HG03571 (cell line): ENCODE data around the gene TUG1.

Source experiments
- ATAC-seq: cut with Tn5 transposase; IDR thresholded peaks from one replicate; pipeline ENCODE4 v1.9.1; 2021; ENCODE audit not compliant: unreplicated experiment

Gene TUG1

DNA sequence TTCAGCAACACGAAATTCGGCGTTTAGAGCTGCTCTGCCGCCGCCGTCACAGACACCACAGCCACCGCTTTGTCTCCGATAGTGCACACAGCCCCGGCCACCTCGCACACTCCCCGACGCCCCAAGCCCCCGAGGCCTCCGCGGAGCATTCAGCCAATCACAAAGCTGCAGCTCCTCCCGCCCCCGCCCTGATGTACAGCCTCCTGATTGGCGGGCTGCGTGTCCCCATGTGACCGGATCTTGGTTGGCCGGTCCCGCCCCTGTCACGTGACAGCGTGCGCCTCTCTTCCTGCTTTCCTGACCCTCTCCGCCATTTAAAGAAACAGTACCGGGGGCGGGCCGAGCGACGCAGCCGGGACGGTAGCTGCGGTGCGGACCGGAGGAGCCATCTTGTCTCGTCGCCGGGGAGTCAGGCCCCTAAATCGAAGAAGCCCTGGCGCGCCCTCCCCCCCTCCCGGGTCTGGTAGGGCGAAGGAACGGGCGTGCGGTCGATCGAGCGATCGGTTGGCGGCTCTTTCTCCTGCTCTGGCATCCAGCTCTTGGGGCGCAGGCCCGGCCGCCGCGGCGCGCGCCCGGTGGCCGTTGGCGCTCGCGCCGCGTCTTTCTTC is at the start of gene TUG1:
TUG1 (plus strand) TSS at position 342 of the 608 bp plus-strand sequence.
- peak; percentile 89 for ATAC-seq

DNA sequence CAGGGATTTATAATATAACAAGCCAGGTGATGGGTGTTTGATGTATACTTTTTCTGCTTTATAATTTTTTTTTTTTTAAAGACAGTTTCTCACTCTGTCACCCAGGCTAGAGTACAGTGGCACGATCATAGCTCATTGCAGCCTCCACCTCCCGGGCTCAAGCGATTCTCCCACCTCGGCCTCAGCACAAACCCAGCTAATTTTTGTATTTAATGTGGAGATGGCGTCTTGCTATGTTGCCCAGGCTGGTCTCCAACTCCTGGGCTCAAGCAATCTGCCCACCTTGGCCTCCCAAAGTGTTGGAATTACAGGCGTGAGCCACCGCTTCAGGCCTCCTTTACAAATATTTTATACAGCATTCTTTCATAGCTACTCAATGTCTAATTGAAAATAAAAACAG is 49.1 kb upstream of the TUG1 start:
- no peak for ATAC-seq

DNA sequence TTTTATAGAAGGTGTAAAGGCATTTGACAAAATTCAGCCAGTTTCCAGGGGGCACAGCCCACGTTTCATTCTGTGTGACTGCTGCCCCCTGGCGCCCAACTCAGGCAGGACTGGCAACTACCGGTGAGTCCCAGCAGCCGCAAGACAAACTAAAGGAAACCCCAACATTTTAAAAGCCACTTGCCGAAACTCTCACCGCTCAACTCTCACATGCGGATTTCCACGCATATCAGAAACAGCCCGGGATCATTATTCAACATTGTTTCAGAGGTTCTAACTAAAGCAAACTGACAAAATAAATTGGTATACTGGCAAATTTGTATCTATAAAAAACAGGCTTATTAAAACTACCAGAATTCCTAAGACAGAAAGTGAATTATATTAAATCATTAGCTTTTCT is 48.7 kb upstream of the TUG1 start:
- ATAC-seq: no peak

GRCh38 chr22:30921108-30921507 is 48.0 kb upstream of the TUG1 start:
- no peak for ATAC-seq

DNA sequence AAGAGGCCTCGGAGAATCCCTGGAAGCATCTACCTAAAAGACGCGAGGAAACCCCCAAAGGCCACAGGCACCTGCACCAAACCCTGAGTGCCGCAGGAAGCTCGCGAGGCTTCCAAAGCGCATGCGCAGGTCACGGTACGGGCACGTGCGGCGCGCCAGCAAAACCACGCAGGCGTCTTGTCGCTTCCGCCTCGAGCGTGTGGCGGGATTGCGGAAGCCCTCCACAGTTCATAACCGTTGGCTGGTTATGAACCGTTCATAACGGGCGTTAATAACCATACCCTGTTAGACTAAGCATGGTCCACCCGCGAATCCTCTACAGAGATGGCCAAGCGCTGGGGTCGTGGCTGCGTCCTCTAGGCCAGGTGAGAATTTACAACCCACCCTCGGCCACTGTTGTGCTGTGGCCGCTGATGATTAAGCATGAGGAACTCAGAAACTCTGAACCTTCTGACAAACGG is 46.9 kb upstream of the TUG1 start:
- no peak for ATAC-seq

GRCh38 chr22:30923168-30923900 is 45.7 kb upstream of the TUG1 start:
- no peak for ATAC-seq

DNA sequence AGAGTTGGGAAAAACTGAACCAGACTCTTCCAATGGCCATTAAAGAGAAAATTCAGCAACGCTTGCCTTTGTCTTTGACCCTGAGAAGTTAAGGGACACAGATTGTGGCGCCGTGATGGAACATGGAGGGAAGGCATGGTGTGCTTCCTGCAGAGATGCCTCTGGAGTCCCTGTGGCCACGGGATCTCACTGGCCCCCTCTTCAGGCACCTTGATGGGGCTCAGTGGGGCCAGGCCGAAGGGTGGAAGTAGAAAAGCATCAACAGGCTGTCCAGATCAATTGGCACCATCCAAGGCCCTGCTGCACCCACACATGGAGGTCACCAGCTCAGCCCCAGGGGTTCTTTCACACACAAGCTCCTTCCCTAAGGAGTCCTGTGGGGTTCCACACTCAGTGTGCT is 43.4 kb upstream of the TUG1 start:
- no peak for ATAC-seq

DNA sequence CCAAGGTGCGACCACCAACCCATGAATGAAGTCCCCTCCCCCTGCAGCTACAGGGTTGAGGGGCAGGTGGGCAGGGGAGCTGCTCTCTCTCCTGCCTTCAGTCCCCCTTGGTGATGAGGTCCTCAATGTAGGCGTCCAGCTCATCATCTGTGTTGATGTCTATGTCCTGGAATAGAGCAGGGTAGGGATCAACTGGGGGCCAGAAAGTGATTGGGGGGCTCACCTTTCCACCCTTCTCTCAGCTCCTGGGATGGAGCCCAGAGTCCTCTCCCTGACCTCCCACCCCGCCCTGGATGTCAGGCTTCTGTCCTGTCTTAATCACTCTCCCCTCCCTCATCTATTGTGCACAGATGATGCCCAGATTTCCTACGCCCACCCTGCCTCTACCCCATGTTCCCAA is 42.4 kb upstream of the TUG1 start:
- no peak for ATAC-seq

GRCh38 chr22:30927806-30928205 is 41.3 kb upstream of the TUG1 start:
- ATAC-seq: no peak

- no peak for ATAC-seq
These were observed 40.7 kb upstream of the TUG1 start for GRCh38 chr22:30928401-30928800.

DNA sequence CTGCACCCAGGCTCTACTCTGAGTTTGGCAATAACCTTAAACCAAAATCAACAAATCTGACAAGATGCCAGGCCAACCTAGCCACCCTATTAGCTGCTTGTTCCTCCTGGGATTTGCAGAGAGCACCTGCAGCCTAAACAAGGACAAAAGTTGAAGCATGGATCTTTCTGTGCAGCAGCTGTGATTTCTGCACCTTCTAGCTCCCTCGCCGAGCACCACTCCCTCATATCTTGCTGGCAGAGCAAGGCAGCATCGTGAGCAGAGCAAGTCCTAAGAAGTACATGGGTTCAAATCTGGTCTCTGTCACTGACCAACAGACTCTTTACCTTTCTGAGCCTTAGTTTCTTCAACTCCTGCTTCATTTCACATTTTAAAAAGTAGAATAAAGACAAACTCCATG is 38.8 kb upstream of the TUG1 start:
- no peak for ATAC-seq

GRCh38 chr22:30931541-30932300 is 37.3 kb upstream of the TUG1 start:
- ATAC-seq: no peak

GRCh38 chr22:30932661-30933060 is 36.4 kb upstream of the TUG1 start:
- no peak for ATAC-seq

DNA sequence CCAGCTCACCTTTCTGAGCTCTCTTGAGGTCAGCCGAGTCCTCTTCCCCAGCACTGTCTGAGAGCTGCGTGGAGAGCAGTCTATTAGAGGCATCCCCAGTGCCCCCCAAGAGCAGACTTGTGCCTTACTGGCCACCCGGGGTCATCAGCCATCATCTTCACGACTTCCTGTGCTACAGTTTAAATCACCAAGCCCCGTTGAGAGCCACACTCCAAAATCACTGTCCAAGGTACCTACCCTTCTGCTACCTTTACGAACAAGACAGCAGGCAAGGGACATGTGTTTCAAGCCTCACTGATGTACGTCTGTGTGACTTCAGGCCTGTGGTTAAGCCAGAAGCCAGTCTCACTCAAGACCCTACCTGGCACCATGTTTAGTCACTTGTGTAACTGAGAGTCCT is 35.6 kb upstream of the TUG1 start:
- no peak for ATAC-seq

DNA sequence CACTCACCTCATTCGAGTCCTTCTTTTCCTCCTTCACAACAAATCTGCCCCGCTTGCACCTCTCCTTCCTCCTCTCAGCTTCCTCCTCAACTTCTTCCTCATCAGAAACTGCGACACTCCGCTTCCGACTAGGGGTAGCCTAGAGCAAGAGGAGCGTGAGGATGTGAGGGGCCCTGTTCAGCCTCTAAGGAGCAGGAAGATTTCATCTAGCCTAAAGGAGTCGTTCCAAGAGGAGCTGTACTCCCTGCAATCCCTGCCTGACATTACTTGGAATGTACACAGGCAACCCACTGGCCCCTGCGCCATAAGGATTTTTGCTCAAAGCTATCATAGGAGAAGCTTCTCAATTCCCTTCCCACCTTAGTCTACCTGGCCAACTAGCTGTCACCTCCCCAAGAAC is 35.0 kb upstream of the TUG1 start:
- no peak for ATAC-seq

DNA sequence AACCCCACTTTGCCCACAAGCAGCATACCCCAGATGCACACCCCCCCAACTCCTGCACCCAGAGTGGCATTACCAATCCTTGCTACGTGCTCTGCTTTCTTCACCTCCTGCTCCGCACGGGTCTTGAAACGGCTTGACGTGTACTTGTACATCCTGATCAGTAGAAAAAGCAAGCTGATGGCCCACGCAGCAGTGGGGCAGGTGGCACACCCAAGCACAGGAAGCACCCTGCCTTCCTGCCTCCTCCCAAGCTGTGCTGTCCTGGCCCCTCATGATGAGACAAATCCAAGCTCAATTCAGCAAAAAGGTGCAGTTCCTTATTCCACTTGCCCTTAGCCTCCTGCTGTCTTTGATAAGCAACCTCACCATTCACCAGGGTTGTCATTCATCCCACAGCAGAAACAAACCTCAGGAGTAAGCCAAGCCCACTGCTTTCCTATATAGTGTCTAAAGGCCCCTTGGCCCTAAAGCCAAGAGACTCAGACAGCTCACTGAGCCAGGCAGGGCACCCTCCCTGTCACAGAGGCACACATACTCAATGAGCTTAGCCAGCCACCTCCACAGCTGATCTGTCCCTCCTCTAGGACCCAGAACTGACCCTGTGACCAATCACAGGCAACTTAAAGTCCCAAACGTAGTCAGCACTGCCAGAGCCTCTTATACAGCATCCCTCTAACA is 28.2 kb upstream of the TUG1 start:
- ATAC-seq: no peak

DNA sequence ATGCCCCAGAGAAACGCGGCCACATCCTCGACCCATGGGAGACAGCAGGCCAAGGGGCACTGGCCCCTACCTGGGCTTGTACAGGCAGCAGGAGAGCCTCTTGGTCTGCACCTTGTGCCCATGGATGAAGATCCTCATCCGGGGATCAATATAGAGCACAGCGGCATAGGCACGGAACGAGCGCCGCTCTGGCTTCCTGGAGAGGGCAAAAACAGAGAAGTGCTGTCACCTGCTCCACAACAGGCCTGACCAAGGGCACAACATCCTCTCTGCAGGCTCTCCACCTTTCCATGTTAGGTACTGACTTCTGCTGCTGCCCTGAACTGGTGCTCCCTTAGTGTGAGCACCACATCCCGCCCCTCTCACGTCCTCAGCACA is 27.7 kb upstream of the TUG1 start:
- no peak for ATAC-seq

DNA sequence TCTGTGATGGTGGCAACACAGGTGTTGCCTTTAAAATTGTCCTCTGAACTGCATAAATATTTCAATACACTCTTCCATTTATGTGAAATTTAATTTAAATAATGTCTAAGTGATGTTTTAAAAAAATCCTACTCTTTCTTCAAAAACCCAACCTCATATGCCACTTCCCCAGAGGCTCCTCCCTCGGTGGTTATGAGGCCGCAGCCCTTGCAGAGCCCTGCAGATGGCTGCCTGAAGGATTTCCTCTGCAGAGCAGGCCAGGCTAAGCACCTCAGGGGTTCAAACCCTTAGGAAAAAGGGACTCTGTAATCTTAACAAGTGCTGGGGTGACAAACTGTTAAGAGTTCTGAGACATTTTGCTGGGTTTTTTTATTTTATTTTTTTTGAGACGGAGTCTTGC is 25.7 kb upstream of the TUG1 start:
- no peak for ATAC-seq

GRCh38 chr22:30944986-30945385 is 24.1 kb upstream of the TUG1 start:
- ATAC-seq: no peak

- ATAC-seq: no peak
These were observed 23.4 kb upstream of the TUG1 start for GRCh38 chr22:30945653-30946052.

GRCh38 chr22:30946354-30946753 is 22.7 kb upstream of the TUG1 start:
- no peak for ATAC-seq
